Urothelium cell line (cell line): Measurements from ENCODE around the gene ANKZF1.
"Not testable (repeated sequence)": the region's sequence is repeated elsewhere in the genome, so short reads cannot be mapped to it uniquely, and the experiment has no call there.

ENCODE experiments used
- DNase-seq: peaks from one replicate; pipeline ENCODE4 v3.0.0; 2011; ENCODE audit warnings: low spot score, mixed read lengths
- FAIRE-seq: peaks from 2 replicates; lab custom pipeline; 2011; peaks lifted over from hg19 to GRCh38; lab: Jason Lieb, UNC

The ANKZF1 gene, protein sequence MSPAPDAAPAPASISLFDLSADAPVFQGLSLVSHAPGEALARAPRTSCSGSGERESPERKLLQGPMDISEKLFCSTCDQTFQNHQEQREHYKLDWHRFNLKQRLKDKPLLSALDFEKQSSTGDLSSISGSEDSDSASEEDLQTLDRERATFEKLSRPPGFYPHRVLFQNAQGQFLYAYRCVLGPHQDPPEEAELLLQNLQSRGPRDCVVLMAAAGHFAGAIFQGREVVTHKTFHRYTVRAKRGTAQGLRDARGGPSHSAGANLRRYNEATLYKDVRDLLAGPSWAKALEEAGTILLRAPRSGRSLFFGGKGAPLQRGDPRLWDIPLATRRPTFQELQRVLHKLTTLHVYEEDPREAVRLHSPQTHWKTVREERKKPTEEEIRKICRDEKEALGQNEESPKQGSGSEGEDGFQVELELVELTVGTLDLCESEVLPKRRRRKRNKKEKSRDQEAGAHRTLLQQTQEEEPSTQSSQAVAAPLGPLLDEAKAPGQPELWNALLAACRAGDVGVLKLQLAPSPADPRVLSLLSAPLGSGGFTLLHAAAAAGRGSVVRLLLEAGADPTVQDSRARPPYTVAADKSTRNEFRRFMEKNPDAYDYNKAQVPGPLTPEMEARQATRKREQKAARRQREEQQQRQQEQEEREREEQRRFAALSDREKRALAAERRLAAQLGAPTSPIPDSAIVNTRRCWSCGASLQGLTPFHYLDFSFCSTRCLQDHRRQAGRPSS

DNA sequence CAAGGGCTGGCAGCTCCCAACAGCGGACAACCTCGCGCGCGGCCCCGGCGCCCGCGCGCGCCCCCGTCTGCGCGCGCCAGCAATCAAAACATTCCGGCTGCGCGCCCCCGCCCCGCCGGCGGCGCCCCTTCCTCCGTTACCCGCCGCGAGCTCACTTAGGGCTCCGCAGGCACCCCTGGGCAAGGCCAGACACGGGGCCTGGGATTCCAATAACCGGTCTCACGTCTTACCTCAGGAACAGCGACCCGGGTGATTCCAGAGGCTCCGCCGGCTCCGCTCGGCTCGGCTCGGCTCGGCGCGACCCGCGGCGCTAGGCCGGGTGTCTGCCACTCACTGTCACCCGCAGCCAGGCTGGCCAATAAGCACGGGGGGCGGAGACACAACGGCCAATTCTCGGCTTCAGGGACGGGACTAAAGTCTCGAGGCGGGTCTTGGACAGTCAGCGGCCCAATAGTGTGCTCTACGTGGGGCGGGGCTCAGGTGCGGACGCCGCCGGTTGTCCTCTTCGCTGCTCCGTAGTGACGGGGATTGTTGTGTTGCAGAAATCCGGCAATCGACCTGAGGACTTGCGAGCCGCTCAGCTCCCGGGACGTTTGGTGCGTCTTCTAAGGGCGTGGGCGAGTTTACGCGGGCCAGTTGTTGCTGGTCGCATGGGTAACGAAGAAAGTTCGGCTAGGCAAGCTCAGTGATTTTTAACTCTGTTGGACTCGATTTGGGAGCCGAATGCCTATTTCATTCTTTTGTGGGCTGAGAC is at the start of gene ANKZF1, which contains the start of gene ATG9A:
Gene ANKZF1, plus strand, starts transcription at position 502 of the 754 bp plus-strand sequence. CDS start 452 bp downstream, outside the sequence.
Gene ATG9A, minus strand, starts transcription at position 332 of the 754 bp plus-strand sequence. CDS start 1,612 bp downstream, outside the sequence.
- FAIRE-seq: peak; percentile 73
- DNase-seq: peak; percentile 99

- FAIRE-seq (no peak), DNase-seq (no peak)
Measured at GRCh38 chr2:219180961-219181360, 48.6 kb upstream of the ANKZF1 start.

- DNase-seq (no peak), FAIRE-seq (no peak)
Measured at GRCh38 chr2:219181531-219181930, 48.1 kb upstream of the ANKZF1 start.

DNA sequence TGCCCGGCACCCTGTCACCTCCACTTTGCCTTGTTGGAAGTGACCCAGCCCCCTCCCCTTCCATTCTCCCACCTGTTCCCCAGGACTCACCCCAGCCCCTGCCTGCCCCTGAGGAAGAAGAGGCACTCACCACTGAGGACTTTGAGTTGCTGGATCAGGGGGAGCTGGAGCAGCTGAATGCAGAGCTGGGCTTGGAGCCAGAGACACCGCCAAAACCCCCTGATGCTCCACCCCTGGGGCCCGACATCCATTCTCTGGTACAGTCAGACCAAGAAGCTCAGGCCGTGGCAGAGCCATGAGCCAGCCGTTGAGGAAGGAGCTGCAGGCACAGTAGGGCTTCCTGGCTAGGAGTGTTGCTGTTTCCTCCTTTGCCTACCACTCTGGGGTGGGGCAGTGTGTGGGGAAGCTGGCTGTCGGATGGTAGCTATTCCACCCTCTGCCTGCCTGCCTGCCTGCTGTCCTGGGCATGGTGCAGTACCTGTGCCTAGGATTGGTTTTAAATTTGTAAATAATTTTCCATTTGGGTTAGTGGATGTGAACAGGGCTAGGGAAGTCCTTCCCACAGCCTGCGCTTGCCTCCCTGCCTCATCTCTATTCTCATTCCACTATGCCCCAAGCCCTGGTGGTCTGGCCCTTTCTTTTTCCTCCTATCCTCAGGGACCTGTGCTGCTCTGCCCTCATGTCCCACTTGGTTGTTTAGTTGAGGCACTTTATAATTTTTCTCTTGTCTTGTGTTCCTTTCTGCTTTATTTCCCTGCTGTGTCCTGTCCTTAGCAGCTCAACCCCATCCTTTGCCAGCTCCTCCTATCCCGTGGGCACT is 47.1 kb upstream of the ANKZF1 start:
- DNase-seq: no peak
- FAIRE-seq: no peak

- no peak for FAIRE-seq
- no peak for DNase-seq
Measured at GRCh38 chr2:219183151-219183772, 46.3 kb upstream of the ANKZF1 start.

DNA sequence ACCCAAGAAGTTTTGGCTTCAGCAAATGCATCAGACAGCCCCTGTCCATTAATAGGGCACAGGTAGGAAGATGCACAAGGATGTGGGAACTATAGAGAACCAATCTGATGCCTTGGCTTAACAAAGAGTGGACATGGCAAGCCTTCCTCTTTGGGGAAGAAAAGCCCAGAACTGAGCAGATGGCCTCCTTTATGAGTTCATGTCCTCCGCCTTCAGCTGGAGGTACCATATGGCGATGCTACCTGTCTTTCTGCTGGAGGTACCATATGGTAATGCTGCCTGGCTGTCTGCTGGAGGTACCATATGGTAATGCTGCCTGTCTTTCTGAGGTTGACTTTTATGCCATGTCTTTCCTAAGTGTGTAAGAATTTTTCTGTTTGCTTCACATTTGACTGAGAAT is 45.5 kb upstream of the ANKZF1 start:
- FAIRE-seq: no peak
- DNase-seq: no peak

GRCh38 chr2:219186754-219187456 is 42.7 kb upstream of the ANKZF1 start:
- DNase-seq (no peak), FAIRE-seq (no peak)

GRCh38 chr2:219197388-219197787 is 32.2 kb upstream of the ANKZF1 start:
- DNase-seq (no peak), FAIRE-seq (no peak)

- DNase-seq (no peak), FAIRE-seq (no peak)
Measured at GRCh38 chr2:219198974-219199373, 30.6 kb upstream of the ANKZF1 start.

- DNase-seq (no peak), FAIRE-seq (no peak)
Measured at GRCh38 chr2:219199470-219200211, 30.0 kb upstream of the ANKZF1 start.

DNA sequence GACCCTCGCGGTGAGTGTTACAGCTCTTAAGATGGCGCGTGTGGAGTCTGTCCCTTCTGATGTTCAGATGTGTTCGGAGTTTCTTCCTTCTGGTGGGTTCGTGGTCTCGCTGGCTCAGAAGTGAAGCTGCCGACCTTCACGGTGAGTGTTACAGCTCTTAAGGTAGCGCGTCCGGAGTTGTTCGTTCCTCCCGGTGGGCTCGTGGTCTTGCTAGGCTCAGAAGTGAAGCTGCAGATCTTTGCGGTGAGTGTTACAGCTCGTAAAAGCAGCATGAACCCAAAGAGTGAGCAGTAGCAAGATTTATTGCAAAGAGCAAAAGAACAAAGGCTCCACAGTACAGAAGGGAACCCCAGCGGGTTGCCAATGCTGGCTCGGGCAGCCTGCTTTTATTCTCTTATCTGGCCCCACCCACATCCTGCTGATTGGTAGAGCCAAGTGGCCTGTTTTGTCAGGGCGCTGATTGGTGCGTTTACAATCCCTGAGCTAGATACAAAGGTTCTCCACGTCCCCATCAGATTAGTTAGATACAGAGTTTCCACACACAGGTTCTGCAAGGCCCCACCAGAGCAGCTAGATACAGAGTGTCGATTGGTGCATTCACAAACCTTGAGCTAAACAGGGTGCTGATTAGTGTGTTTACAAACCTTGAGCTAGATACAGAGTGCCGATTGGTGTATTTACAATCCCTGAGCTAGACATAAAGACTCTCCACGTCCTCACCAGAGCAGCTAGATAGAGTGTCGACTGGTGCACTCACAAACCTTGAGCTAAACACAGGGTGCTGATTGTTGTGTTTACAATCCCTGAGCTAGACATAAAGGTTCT is 28.9 kb upstream of the ANKZF1 start:
- not testable (repeated sequence) for DNase-seq, FAIRE-seq

DNA sequence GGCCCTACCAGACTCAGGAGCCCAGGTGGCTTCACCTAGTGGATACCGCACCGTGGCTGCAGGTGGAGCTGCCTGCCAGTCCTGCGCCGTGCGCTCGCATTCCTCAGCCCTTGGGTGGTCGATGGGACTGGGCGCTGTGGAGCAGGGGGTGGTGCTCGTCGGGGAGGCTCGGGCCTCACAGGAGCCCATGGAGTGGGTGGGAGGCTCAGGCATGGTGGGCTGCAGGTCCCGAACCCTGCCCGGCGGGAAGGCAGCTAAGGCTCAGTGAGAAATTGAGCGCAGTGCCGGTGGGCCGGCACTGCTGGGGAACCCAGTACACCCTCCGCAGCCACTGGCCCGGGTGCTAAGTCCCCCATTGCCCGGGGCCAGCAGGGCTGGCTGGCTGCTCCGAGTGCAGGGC is 28.3 kb upstream of the ANKZF1 start:
- not testable (repeated sequence) for DNase-seq, FAIRE-seq

DNA sequence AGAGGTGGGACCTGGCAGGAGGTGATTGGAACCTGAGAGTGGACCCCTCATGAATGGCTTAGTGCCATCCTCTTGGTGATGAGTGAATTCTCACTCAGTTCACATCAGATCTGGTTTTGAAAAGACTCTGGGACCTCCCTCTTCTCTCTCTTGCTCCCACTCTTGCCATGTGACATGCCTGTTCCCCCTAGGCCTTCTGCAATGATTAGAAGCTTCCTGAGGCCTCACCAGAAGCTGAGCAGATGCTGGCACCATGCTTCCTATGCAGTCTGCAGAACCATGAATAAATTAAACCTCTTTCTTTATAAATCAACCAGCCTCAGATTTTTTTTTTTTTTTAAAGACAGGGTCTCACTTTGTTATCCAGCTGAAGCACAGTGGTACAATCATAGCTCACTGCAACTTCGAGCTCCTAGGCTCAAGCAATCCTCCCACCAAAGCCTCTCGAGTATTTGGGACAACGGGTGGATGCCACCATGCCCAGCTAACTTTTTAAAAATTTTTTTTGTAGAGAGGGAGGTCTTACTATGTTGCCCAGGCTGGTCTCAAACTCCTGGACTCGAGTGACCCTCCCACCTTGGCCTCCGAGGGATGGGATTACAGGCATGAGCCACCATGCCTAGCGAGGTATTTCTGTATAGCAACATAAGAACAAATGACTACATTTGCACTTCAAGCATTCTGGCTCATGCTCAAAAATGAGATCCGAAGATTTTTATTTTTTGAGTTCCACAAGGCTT is 25.0 kb upstream of the ANKZF1 start:
- DNase-seq (no peak), FAIRE-seq (no peak)

DNA sequence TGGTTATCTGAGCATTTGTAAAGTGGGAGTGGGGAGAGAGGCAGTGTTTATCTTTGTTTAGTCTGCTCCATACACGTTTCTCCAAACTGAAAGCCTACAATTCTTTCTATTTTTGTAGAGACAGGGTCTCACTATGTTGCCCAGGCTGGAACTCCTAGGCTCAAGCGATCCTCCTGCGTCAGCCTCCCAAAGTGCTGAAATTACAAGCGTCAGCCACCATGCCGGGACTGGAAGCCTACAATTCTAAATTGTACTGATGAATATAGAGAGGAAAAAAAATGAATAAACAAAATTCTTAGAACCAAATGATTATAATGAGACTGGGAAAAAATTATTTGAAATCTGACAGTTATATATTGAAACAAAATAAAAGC is 24.5 kb upstream of the ANKZF1 start:
- DNase-seq: no peak
- FAIRE-seq: no peak

GRCh38 chr2:219205981-219206327 is 23.7 kb upstream of the ANKZF1 start:
- no peak for FAIRE-seq
- no peak for DNase-seq

GRCh38 chr2:219206328-219207133 is 23.1 kb upstream of the ANKZF1 start, which contains the start of gene ZFAND2B:
TSS of gene ZFAND2B (plus strand) at chr2:219206782. CDS start at chr2:219206988, 206 bp downstream.
- FAIRE-seq (peak; percentile 76), DNase-seq (peak; percentile 99)
